Osteocyte (in vitro differentiated cells): ENCODE measurements around the gene CKS1B. TPM values are rescaled to one million over a fixed set of nuclear protein-coding genes. Genes with fewer than 3 reads are reported as not detected.

Experiments used
- DNase-seq: peaks from one replicate; pipeline ENCODE4 v3.0.0; 2021; ENCODE audit warnings: mixed read lengths; ENCODE audit not compliant: unreplicated experiment; ENCODE audit errors: extremely low spot score
- H3K27ac Mint-ChIP-seq: one replicate; pipeline ENCODE4 v1.8.0; 2021; ENCODE audit warnings: mild to moderate bottlenecking, mixed read lengths; ENCODE audit not compliant: unreplicated experiment
- H3K27me3 Mint-ChIP-seq: one replicate; pipeline ENCODE4 v1.8.0; 2021; ENCODE audit warnings: mixed read lengths; ENCODE audit not compliant: unreplicated experiment
- H3K36me3 Mint-ChIP-seq: one replicate; pipeline ENCODE4 v1.8.0; 2021; ENCODE audit warnings: mixed read lengths; ENCODE audit not compliant: unreplicated experiment
- H3K4me1 Mint-ChIP-seq: one replicate; pipeline ENCODE4 v1.8.0; 2021; ENCODE audit warnings: mixed read lengths; ENCODE audit not compliant: unreplicated experiment
- H3K4me3 Mint-ChIP-seq: one replicate; pipeline ENCODE4 v1.8.0; 2021; ENCODE audit warnings: mild to moderate bottlenecking, moderate library complexity, mixed read lengths; ENCODE audit not compliant: unreplicated experiment
- H3K9me3 Mint-ChIP-seq: one replicate; pipeline ENCODE4 v1.8.0; 2021; ENCODE audit warnings: mixed read lengths; ENCODE audit not compliant: unreplicated experiment
- total RNA-seq: library from RNA; stranded (reverse); gene quantifications from 2 replicates; pipeline ENCODE4 v1.2.1, GENCODE V29; 2021
- TF ChIP-seq, protein P1 (sequence below): fragments of 200-600 bp; sonication (generic); IDR thresholded peaks from 2 replicates; pipeline ENCODE4 v1.5.0; 2021; ENCODE audit warnings: antibody characterized with exemption, mild to moderate bottlenecking, moderate library complexity

The CKS1B gene
- total RNA-seq, 1 donor from 2014 or later, result 38.5 TPM

DNA sequence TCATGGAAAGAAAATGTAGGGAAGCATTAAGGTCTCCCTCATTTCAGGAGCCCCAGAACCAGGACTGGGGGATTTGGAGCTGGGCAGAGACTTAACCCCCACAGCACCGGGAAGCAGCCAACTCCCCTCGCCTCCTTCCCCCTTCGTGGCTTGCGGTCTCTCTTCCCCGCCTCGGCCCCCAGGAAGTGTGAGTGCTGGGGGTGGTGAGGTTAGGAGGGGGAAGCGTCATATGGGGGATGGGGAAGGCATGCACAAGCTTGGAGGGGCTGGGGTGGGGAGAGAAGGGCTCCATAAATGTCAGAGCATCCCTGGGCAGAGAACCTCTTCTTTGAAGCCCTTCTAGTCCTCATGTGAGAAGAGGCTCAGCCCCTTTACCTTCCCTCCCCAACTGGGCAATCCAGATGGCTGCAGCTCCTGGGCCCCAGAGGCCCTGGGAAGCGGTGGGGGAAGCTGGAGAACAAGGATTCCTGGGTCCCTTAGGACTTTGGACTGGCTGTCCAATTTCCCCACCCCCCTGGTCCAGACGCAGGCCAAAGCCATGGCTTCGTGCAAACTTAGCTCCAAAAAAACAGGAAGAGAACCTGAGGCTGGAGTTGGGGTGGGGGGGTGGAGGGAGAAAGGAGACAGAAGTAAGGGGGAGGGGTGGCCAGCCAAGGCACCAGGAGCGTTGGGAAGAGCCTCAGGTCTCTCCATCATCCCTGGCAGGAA is 35.9 kb downstream of the CKS1B start:
- H3K9me3 Mint-ChIP-seq, result no peaks in the 10 kb centered on the region
- TF ChIP-seq, protein P1, sequence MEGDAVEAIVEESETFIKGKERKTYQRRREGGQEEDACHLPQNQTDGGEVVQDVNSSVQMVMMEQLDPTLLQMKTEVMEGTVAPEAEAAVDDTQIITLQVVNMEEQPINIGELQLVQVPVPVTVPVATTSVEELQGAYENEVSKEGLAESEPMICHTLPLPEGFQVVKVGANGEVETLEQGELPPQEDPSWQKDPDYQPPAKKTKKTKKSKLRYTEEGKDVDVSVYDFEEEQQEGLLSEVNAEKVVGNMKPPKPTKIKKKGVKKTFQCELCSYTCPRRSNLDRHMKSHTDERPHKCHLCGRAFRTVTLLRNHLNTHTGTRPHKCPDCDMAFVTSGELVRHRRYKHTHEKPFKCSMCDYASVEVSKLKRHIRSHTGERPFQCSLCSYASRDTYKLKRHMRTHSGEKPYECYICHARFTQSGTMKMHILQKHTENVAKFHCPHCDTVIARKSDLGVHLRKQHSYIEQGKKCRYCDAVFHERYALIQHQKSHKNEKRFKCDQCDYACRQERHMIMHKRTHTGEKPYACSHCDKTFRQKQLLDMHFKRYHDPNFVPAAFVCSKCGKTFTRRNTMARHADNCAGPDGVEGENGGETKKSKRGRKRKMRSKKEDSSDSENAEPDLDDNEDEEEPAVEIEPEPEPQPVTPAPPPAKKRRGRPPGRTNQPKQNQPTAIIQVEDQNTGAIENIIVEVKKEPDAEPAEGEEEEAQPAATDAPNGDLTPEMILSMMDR, result no peak

DNA sequence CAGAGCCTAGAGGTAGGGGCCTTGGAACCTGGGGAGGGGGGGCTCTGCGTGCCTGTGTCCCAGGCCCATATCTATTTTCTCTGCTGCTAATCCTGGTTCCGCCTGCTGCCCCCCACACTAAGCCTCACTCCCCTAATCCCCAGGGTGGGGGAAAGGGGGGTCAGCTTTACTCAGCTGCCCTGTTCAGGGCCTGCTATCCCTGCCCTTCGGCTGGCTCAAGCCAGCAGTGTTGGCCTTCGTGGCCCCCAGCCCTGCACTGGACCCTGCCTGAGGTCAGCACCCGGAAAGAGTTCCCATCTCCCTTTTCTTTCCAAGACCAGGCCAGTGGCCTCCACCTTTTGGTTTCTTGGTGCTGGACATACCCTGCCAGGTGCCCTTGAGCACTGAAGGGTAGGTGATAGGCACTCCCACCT is 36.5 kb downstream of the CKS1B start:
- no peaks in the 10 kb centered on the region for H3K27me3 Mint-ChIP-seq
- no peak for DNase-seq
- peaks cover 2% of the 10 kb centered on the region for H3K36me3 Mint-ChIP-seq
- TF ChIP-seq, protein P1, result no peak
- H3K27ac Mint-ChIP-seq, result no peak overlapping the region
- no peak overlapping the region for H3K4me3 Mint-ChIP-seq
- peaks cover 14% of the 10 kb centered on the region for H3K4me1 Mint-ChIP-seq
- no peaks in the 10 kb centered on the region for H3K9me3 Mint-ChIP-seq

More for the DNA sequence above, 35.9 kb downstream of the CKS1B start:
- Mint-ChIP-seq H3K36me3 (peaks cover 2% of the 10 kb centered on the region), H3K27ac (no peak overlapping the region), H3K4me1 (peaks cover 18% of the 10 kb centered on the region), H3K4me3 (no peak overlapping the region), H3K27me3 (no peaks in the 10 kb centered on the region)
- no peak for DNase-seq

DNA sequence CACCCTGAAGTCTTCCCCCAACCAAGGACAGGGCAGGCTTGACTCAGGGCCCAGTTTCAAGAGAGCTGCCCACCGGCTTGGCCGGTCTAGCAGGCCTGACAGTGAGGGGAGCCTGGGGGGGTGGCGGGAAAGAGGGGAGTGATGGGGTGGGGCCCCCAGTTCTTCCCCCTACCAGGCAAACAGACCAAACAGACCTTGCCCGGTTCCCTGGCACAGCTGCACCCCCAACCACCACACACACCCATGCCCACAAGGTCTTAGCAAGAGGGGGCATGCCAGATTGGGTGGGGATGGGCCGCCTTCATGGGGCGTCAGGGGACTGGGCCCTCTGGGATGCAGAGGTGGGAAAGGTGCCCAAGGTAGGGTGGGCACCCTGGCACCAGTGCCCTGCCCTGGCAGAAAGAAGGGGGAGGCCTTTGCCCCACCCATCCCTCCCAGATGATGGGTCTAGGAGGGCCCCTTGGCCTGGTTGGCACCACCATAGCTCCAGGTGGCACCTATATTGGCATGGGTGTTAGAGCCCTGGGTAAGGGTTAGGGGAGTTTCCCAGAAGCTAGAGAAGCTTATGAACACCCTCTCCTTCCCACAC is 37.0 kb downstream of the CKS1B start:
- TF ChIP-seq, protein P1, result no peak
- Mint-ChIP-seq H3K27ac (peak overlapping the region; percentile 64), H3K4me3 (no peak overlapping the region), H3K36me3 (peaks cover 2% of the 10 kb centered on the region), H3K27me3 (no peaks in the 10 kb centered on the region), H3K9me3 (no peaks in the 10 kb centered on the region), H3K4me1 (peaks cover 14% of the 10 kb centered on the region)
- no peak for DNase-seq

DNA sequence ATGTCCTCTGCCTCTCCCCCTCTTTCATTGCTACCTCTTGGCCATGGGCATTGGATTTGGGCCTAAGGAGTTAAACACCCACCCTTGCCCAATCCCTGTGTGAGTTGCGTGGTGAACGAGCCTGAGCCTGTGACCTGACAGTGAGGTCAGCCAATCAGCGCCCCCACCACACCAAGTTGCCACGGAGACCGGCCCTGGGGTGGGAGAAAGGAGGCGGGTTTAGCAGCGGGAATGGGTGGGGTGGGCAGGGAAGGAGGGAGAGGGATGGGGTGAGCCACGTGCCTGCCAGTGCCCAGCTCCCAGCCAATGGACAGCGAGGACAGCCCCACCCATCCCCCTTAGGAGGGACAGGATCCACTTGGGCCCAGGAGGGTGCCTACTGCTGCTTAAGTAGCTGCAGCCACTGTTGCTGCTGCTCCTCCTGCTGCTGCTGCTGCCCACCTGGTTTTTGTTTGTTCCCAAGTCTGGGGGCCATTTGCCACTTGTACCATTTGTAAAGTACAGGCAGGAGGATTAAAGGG is 37.6 kb downstream of the CKS1B start:
- DNase-seq, result no peak
- Mint-ChIP-seq H3K36me3 (peaks cover 2% of the 10 kb centered on the region), H3K4me1 (peaks cover 14% of the 10 kb centered on the region), H3K9me3 (no peaks in the 10 kb centered on the region), H3K4me3 (no peak overlapping the region), H3K27me3 (no peaks in the 10 kb centered on the region), H3K27ac (peak overlapping the region; percentile 64)
- TF ChIP-seq, protein P1, result no peak
